ENCODE data around the gene CAAP1. TPM values are rescaled to one million over a fixed set of nuclear protein-coding genes. Genes with fewer than 3 reads are reported as not detected.
"Not testable (repeated sequence)": the region's sequence is repeated elsewhere in the genome, so short reads cannot be mapped to it uniquely, and the experiment has no call there.

Gene CAAP1
- total RNA-seq, 2 donors from 2014 or later = 19.0 to 20.4 TPM

GRCh38 chr9:26880262-26880661 is 12.3 kb downstream of the CAAP1 start:
- Histone ChIP-seq H3K36me3 (peaks cover 7% of the 10 kb centered on the region), H3K9me3 (no peaks in the 10 kb centered on the region), H3K27me3 (replicated peaks; ENCODE audit: insufficient read depth) (no peaks in the 10 kb centered on the region), H3K4me1 (ENCODE audit: control insufficient read depth in 1 of 2, low read depth in 2 of 2) (no peaks in the 10 kb centered on the region), H3K4me3 (no peak overlapping the region), H3K27ac (no peak overlapping the region)
- TF ChIP-seq CTCF (IDR thresholded peaks at IDR 0.05) = no peak
- ATAC-seq (ENCODE audit: insufficient number of reproducible peaks, low FRiP score, low read depth) (no peak), DNase-seq (ENCODE audit: low spot score) (no peak)

- H3K36me3 ChIP-seq; ATAC-seq (ENCODE audit: insufficient number of reproducible peaks, low FRiP score, low read depth); H3K27me3 ChIP-seq (replicated peaks; ENCODE audit: insufficient read depth): not testable (repeated sequence)
Observed at GRCh38 chr9:26875155-26875554, 17.4 kb downstream of the CAAP1 start.

GRCh38 chr9:26870292-26870691 is 22.3 kb downstream of the CAAP1 start:
- H3K27me3 ChIP-seq (replicated peaks; ENCODE audit: insufficient read depth) = no peaks in the 10 kb centered on the region
- ATAC-seq (ENCODE audit: insufficient number of reproducible peaks, low FRiP score, low read depth) (no peak), DNase-seq (ENCODE audit: low spot score) (no peak)
- no peak overlapping the region for H3K4me3 ChIP-seq
- peaks cover 10% of the 10 kb centered on the region for H3K36me3 ChIP-seq
- no peak overlapping the region for H3K27ac ChIP-seq
- H3K4me1 ChIP-seq (ENCODE audit: control insufficient read depth in 1 of 2, low read depth in 2 of 2) = no peaks in the 10 kb centered on the region
- TF ChIP-seq CTCF (IDR thresholded peaks at IDR 0.05) = no peak
- no peaks in the 10 kb centered on the region for H3K9me3 ChIP-seq

More at GRCh38 chr9:26875155-26875554, 17.4 kb downstream of the CAAP1 start:
- DNase-seq (ENCODE audit: low spot score); H3K4me1 ChIP-seq (ENCODE audit: control insufficient read depth in 1 of 2, low read depth in 2 of 2); H3K27ac ChIP-seq; H3K4me3 ChIP-seq; H3K9me3 ChIP-seq: not testable (repeated sequence)

GRCh38 chr9:26863074-26863473 is 29.5 kb downstream of the CAAP1 start:
- TF ChIP-seq CTCF (IDR thresholded peaks at IDR 0.05) = no peak
- no peaks in the 10 kb centered on the region for H3K4me1 ChIP-seq (ENCODE audit: control insufficient read depth in 1 of 2, low read depth in 2 of 2)
- H3K9me3 ChIP-seq = no peaks in the 10 kb centered on the region
- peaks cover 14% of the 10 kb centered on the region for H3K36me3 ChIP-seq
- no peak overlapping the region for H3K4me3 ChIP-seq
- H3K27me3 ChIP-seq (replicated peaks; ENCODE audit: insufficient read depth) = no peaks in the 10 kb centered on the region
- no peak overlapping the region for H3K27ac ChIP-seq
- ATAC-seq (ENCODE audit: insufficient number of reproducible peaks, low FRiP score, low read depth) (no peak), DNase-seq (ENCODE audit: low spot score) (no peak)

- Histone ChIP-seq H3K4me1 (ENCODE audit: control insufficient read depth in 1 of 2, low read depth in 2 of 2) (no peaks in the 10 kb centered on the region), H3K4me3 (no peak overlapping the region), H3K36me3 (peaks cover 16% of the 10 kb centered on the region), H3K27me3 (replicated peaks; ENCODE audit: insufficient read depth) (no peaks in the 10 kb centered on the region), H3K9me3 (no peaks in the 10 kb centered on the region), H3K27ac (no peak overlapping the region)
- no peak for DNase-seq (ENCODE audit: low spot score)
- no peak for ATAC-seq (ENCODE audit: insufficient number of reproducible peaks, low FRiP score, low read depth)
- no peak for TF ChIP-seq CTCF (IDR thresholded peaks at IDR 0.05)
Observed at GRCh38 chr9:26856413-26857032, 36.1 kb downstream of the CAAP1 start.

GRCh38 chr9:26850995-26851394 is 41.6 kb downstream of the CAAP1 start:
- no peak overlapping the region for H3K4me3 ChIP-seq
- H3K9me3 ChIP-seq = no peaks in the 10 kb centered on the region
- H3K27ac ChIP-seq = no peak overlapping the region
- ATAC-seq (ENCODE audit: insufficient number of reproducible peaks, low FRiP score, low read depth) (no peak), DNase-seq (ENCODE audit: low spot score) (no peak)
- no peaks in the 10 kb centered on the region for H3K27me3 ChIP-seq (replicated peaks; ENCODE audit: insufficient read depth)
- no peak for TF ChIP-seq CTCF (IDR thresholded peaks at IDR 0.05)
- no peaks in the 10 kb centered on the region for H3K4me1 ChIP-seq (ENCODE audit: control insufficient read depth in 1 of 2, low read depth in 2 of 2)
- no peaks in the 10 kb centered on the region for H3K36me3 ChIP-seq
